ENCODE results near the gene TRPM1.

The TRPM1 gene

GRCh38 chr15:31046759-31047359 lies 54.7 kb downstream of the TRPM1 start:
- no peak for DNase-seq

GRCh38 chr15:31045606-31046005 lies 55.9 kb downstream of the TRPM1 start:
- DNase-seq, result no peak

GRCh38 chr15:31042751-31043150 lies 58.8 kb downstream of the TRPM1 start:
- DNase-seq, result no peak

- DNase-seq, result no peak
Observed at GRCh38 chr15:31041610-31042009, 59.9 kb downstream of the TRPM1 start.

- DNase-seq, result no peak
Observed at GRCh38 chr15:31040611-31041010, 60.9 kb downstream of the TRPM1 start.

GRCh38 chr15:31039961-31040360 lies 61.6 kb downstream of the TRPM1 start:
- DNase-seq, result no peak

GRCh38 chr15:31037731-31038477 lies 63.6 kb downstream of the TRPM1 start:
- DNase-seq, result no peak

GRCh38 chr15:31036783-31037182 lies 64.7 kb downstream of the TRPM1 start:
- DNase-seq, result no peak

GRCh38 chr15:31035610-31036009 lies 65.9 kb downstream of the TRPM1 start:
- no peak for DNase-seq

- DNase-seq, result no peak
Observed at GRCh38 chr15:31034152-31034551, 67.4 kb downstream of the TRPM1 start.

- DNase-seq, result no peak
Observed at GRCh38 chr15:31032961-31033371, 68.6 kb downstream of the TRPM1 start.

- DNase-seq, result no peak
Observed at GRCh38 chr15:31031471-31032067, 70.0 kb downstream of the TRPM1 start.

- DNase-seq, result no peak
Observed at GRCh38 chr15:31027910-31028578, 73.5 kb downstream of the TRPM1 start.

- DNase-seq, result no peak
Observed at GRCh38 chr15:31025996-31026395, 75.5 kb downstream of the TRPM1 start.

- DNase-seq, result no peak
Observed at GRCh38 chr15:31024979-31025378, 76.5 kb downstream of the TRPM1 start.

GRCh38 chr15:31024330-31024729 lies 77.2 kb downstream of the TRPM1 start:
- DNase-seq, result no peak

- no peak for DNase-seq
Observed at GRCh38 chr15:31023841-31024240, 77.7 kb downstream of the TRPM1 start.

GRCh38 chr15:31021067-31021665 lies 80.4 kb downstream of the TRPM1 start:
- DNase-seq, result no peak

- DNase-seq, result no peak
Observed at GRCh38 chr15:31020542-31020941, 81.0 kb downstream of the TRPM1 start.

- no peak for DNase-seq
Observed at GRCh38 chr15:31019986-31020385, 81.5 kb downstream of the TRPM1 start.

GRCh38 chr15:31017311-31017710 lies 84.2 kb downstream of the TRPM1 start:
- DNase-seq, result no peak

GRCh38 chr15:31016446-31016915 lies 85.0 kb downstream of the TRPM1 start:
- no peak for DNase-seq

GRCh38 chr15:31014608-31014925 lies 87.0 kb downstream of the TRPM1 start:
- no peak for DNase-seq
